ENCODE measurements around the gene CCDC54. TPM values are rescaled to one million over a fixed set of nuclear protein-coding genes. Genes with fewer than 3 reads are reported as not detected.

Gene CCDC54
- total and polyA plus RNA-seq, 2 of the 8 experiments (the other 6 are each of a cell fraction or from before 2014, with no cell fraction given): not detected

- H3K79me2 ChIP-seq (ENCODE audit: control insufficient read depth in 1 of 2, insufficient read depth in 2 of 2, low read length in 2 of 2): no peaks in the 10 kb centered on the region
- H3K56ac ChIP-seq (replicated peaks; ENCODE audit: insufficient read length, low read depth, low read length): no peak overlapping the region
- H4K20me1 ChIP-seq (replicated peaks in 1 of 2; ENCODE audit: control insufficient read depth in 1 of 2, insufficient read depth in 2 of 2, low read length in 2 of 2): no peaks in the 10 kb centered on the region
- H3K27ac ChIP-seq (ENCODE audit: low read depth, low read length): no peak overlapping the region
- no peaks in the 10 kb centered on the region for H3K23me2 ChIP-seq (ENCODE audit: low read depth, low read length)
- no peak overlapping the region for H3K9ac ChIP-seq (replicated peaks in 1 of 4; ENCODE audit: extremely low read depth in 1 of 4, low read depth in 3 of 4, low read length in 3 of 4)
- POLR2A ChIA-PET (ENCODE audit: partially characterized antibody): interaction anchor here (1.0 kb wide), 1 partner anchor 9 kb away, joined by 4 read pairs; no protein-coding TSS in a partner anchor
- no peak overlapping the region for H4K8ac ChIP-seq (ENCODE audit: extremely low read depth, insufficient read depth, low read length)
- no peak for FAIRE-seq
- peaks cover 0 to 1% (median under 1%) of the 10 kb centered on the region in 4 experiments; a peak in 3 of 7 replicates for H3K4me1 ChIP-seq (replicated peaks in 1 of 4; ENCODE audit: control insufficient read depth in 3 of 4, insufficient read depth in 4 of 4, low read length in 3 of 4)
- WGBS, 2 experiments (ENCODE audit: extremely low coverage in 1 of 2, insufficient coverage in 1 of 2, insufficient read length in 1 of 2, insufficient replicate concordance in 2 of 2, low coverage in 1 of 2, low lambda C conversion rate in 2 of 2, missing lambda C conversion rate in 1 of 2): 89% methylated on average over 3 of the region's 3 CpGs; no CpG with 5 or more reads in 1 of the 2 experiments
- no peak overlapping the region for H2BK12ac ChIP-seq (ENCODE audit: low read depth, low read length)
- H3K4me2 ChIP-seq (ENCODE audit: insufficient read depth in 1 of 2, low read depth in 2 of 2, low read length in 2 of 2): no peak overlapping the region
- H3K18ac ChIP-seq (ENCODE audit: extremely low read depth, low read length): no peak overlapping the region
- H2AK5ac ChIP-seq (ENCODE audit: low read depth, low read length): no peak overlapping the region
- H2BK120ac ChIP-seq (replicated peaks; ENCODE audit: low read depth, low read length): no peak overlapping the region
- no peak overlapping the region for H2BK20ac ChIP-seq (ENCODE audit: low read length)
- no peak for DNase-seq (ENCODE audit: low read depth in 1 of 2, low spot score in 2 of 2)
- no peaks in the 10 kb centered on the region for H3K79me1 ChIP-seq (ENCODE audit: low read depth, low read length)
- CTCF ChIA-PET (ENCODE audit: partially characterized antibody): interaction anchor here (1.2 to 1.9 kb wide), 3 partner anchors 9 to 90 kb away, joined by 4 to 9 read pairs (median 4); no protein-coding TSS in a partner anchor
- no peak overlapping the region for H2AFZ ChIP-seq (ENCODE audit: low read length)
- H4K91ac ChIP-seq (replicated peaks; ENCODE audit: insufficient read length, low read length): no peak overlapping the region
- H4K5ac ChIP-seq (ENCODE audit: insufficient read length, low read depth, low read length): no peak overlapping the region
- no peaks in the 10 kb centered on the region for H3K36me3 ChIP-seq (ENCODE audit: control insufficient read depth in 2 of 4, insufficient read depth in 4 of 4, low read length in 3 of 4)
- H3K23ac ChIP-seq (ENCODE audit: insufficient read length): no peak overlapping the region
- no peak for TF ChIP-seq KDM1A (IDR thresholded peaks at IDR 0.05; ENCODE audit: borderline replicate concordance, low read length)
- no peak for TF ChIP-seq CREB1 (IDR thresholded peaks at IDR 0.05)
- no peak for TF ChIP-seq EGR1 (IDR thresholded peaks at IDR 0.05; ENCODE audit: borderline replicate concordance, low read depth, low read length)
- TF ChIP-seq KDM5A (IDR thresholded peaks at IDR 0.05; ENCODE audit: low read length): no peak
- TF ChIP-seq KDM4A (IDR thresholded peaks at IDR 0.05; ENCODE audit: low read depth, low read length, severe bottlenecking): no peak
- TF ChIP-seq YY1 (IDR thresholded peaks at IDR 0.05; ENCODE audit: low read depth, low read length): no peak
- TF ChIP-seq SIX5 (IDR thresholded peaks at IDR 0.05; ENCODE audit: low read depth, low read length): no peak
- no peak for TF ChIP-seq SAP30 (IDR thresholded peaks at IDR 0.05; ENCODE audit: insufficient read depth, insufficient replicate concordance, low read length)
- no peak for TF ChIP-seq ZNF274 (IDR thresholded peaks at IDR 0.05; ENCODE audit: borderline replicate concordance, extremely low read depth, low read length)
- H3K27me3 ChIP-seq (replicated peaks in 1 of 4; ENCODE audit: control insufficient read depth in 3 of 4, extremely low read depth in 1 of 4, insufficient read depth in 3 of 4, low read length in 3 of 4): no peaks in the 10 kb centered on the region
- no peak overlapping the region for H3K14ac ChIP-seq (ENCODE audit: insufficient read length)
- no peak overlapping the region for H2BK15ac ChIP-seq (ENCODE audit: low read length)
- peaks cover 0 to 2% of the 10 kb centered on the region in 2 experiments; a peak in 1 of 4 replicates for H3K9me3 ChIP-seq (ENCODE audit: insufficient read depth in 2 of 2, low read depth in 1 of 2, low read length in 1 of 2)
- no peak overlapping the region for H2BK5ac ChIP-seq (ENCODE audit: low read depth, low read length)
- no peak overlapping the region for H3K4me3 ChIP-seq (ENCODE audit: extremely low read depth in 1 of 4, insufficient read depth in 2 of 4, low read depth in 3 of 4, low read length in 4 of 4)
- H3K4ac ChIP-seq (replicated peaks; ENCODE audit: insufficient read length, low read depth, low read length): no peak overlapping the region
Observed at GRCh38 chr3:107361633-107362032, 15.6 kb upstream of the CCDC54 start.
